H7 (cell line): ENCODE measurements around the gene ZNF662. TPM values are rescaled to one million over a fixed set of nuclear protein-coding genes. Genes with fewer than 3 reads are reported as not detected.
"Not testable (repeated sequence)": the region's sequence is repeated elsewhere in the genome, so short reads cannot be mapped to it uniquely, and the experiment has no call there.

Source experiments
- DNase-seq: peaks from one replicate; pipeline ENCODE4 v3.0.0; 2012
- H3K27me3 ChIP-seq: 2 replicates; pipeline ENCODE4 v1.6.0; 2011; ENCODE audit warnings: mild to moderate bottlenecking, low read length; ENCODE audit not compliant: control insufficient read depth, insufficient read depth
- H3K36me3 ChIP-seq: replicated peaks from 2 replicates; pipeline ENCODE4 v1.5.1; 2011; ENCODE audit warnings: low read length; ENCODE audit not compliant: control insufficient read depth, insufficient read depth
- H3K4me3 ChIP-seq: 2 replicates; pipeline ENCODE4 v1.5.1; 2011; ENCODE audit warnings: low read depth, mild to moderate bottlenecking, control low read depth, low read length, moderate library complexity; ENCODE audit not compliant: insufficient read depth
- total RNA-seq: library from RNA; depleted of rRNA; stranded (reverse); fragments of >200 nt; shearing (Covaris generic); gene quantifications from 2 replicates; pipeline ENCODE4 v1.2.3, GENCODE V29; 2014

The ZNF662 gene
- total RNA-seq, 1 experiment from 2014 or later, result not detected

GRCh38 chr3:42877881-42878280, 28.1 kb upstream of the ZNF662 start:
- H3K36me3 ChIP-seq, result no peaks in the 10 kb centered on the region
- no peak for DNase-seq
- H3K27me3 ChIP-seq, result no peaks in the 10 kb centered on the region; the same call in none of the 2 replicates
- H3K4me3 ChIP-seq, result no peak overlapping the region

GRCh38 chr3:42880183-42880582, 25.8 kb upstream of the ZNF662 start:
- no peak for DNase-seq
- H3K4me3 ChIP-seq, result peak overlapping the region; percentile 53; the same call in 1 of the 2 replicates
- no peaks in the 10 kb centered on the region; the same call in none of the 2 replicates for H3K27me3 ChIP-seq
- no peaks in the 10 kb centered on the region for H3K36me3 ChIP-seq

- peak; percentile 94 for DNase-seq
These were observed 25.1 kb upstream of the ZNF662 start for GRCh38 chr3:42880601-42881451.

GRCh38 chr3:42883251-42883930, 22.6 kb upstream of the ZNF662 start:
- H3K36me3 ChIP-seq, H3K4me3 ChIP-seq, DNase-seq, H3K27me3 ChIP-seq: not testable (repeated sequence)

More at GRCh38 chr3:42880601-42881451, 25.1 kb upstream of the ZNF662 start:
- H3K27me3 ChIP-seq, result no peaks in the 10 kb centered on the region; the same call in none of the 2 replicates
- H3K36me3 ChIP-seq, result no peaks in the 10 kb centered on the region
- peak overlapping the region; percentile 53 for H3K4me3 ChIP-seq

GRCh38 chr3:42884324-42884723, 21.6 kb upstream of the ZNF662 start:
- no peaks in the 10 kb centered on the region; the same call in 1 of the 2 replicates for H3K27me3 ChIP-seq
- no peaks in the 10 kb centered on the region for H3K36me3 ChIP-seq
- H3K4me3 ChIP-seq, result no peak overlapping the region
- DNase-seq, result no peak

GRCh38 chr3:42886294-42886822, 19.6 kb upstream of the ZNF662 start:
- Histone ChIP-seq H3K4me3 (no peak overlapping the region), H3K27me3 (no peaks in the 10 kb centered on the region), H3K36me3 (no peaks in the 10 kb centered on the region)
- no peak for DNase-seq

GRCh38 chr3:42887084-42887483, 18.9 kb upstream of the ZNF662 start:
- DNase-seq, result no peak
- Histone ChIP-seq H3K27me3 (no peaks in the 10 kb centered on the region), H3K4me3 (no peak overlapping the region), H3K36me3 (no peaks in the 10 kb centered on the region)

DNA sequence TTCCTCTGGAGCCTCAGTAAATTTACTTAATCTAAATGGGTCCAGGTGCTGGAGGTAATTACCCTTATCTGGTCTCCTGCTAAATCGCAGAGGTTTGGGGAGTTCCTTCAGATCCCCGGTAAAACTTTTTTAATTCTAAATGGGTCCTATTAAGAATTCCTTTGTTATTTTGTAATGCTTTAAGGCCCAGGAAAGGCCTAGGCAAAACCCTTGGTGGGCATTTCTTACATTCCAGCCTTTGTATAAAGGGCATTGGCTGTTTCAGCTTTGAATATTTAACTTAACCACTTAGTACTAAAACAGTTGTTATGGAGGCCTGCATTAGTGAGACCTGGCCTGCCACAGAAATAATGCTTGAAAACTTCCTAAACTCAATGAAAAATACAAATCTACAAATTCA, 14.9 kb upstream of the ZNF662 start:
- no peak for DNase-seq
- Histone ChIP-seq H3K27me3 (no peaks in the 10 kb centered on the region), H3K36me3 (no peaks in the 10 kb centered on the region), H3K4me3 (no peak overlapping the region)

DNA sequence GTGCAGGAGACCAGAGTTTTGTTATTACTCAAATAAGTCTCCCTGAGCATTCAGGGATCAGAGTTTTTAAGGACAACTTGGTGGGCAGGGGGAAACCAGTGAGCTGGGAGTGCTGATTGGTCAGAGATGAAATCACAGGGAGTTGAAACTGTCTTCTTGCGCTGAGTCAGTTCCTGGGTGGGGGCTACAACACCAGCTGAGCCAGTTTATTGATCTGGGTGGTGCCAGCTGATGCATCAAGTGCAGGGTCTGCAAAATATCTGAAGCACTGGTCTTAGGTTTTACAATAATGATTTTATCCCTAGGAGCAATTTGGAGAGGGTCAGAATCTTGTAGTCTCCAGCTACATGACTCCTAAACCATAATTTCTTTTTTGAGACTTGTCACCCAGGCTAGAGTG, 13.8 kb upstream of the ZNF662 start:
- Histone ChIP-seq H3K4me3 (no peak overlapping the region), H3K36me3 (no peaks in the 10 kb centered on the region), H3K27me3 (no peaks in the 10 kb centered on the region)
- no peak for DNase-seq

- Histone ChIP-seq H3K4me3 (no peak overlapping the region), H3K36me3 (no peaks in the 10 kb centered on the region), H3K27me3 (no peaks in the 10 kb centered on the region)
- DNase-seq, result no peak
These were observed 13.1 kb upstream of the ZNF662 start for GRCh38 chr3:42892807-42893206.

GRCh38 chr3:42894698-42895579, 11.0 kb upstream of the ZNF662 start:
- H3K4me3 ChIP-seq, result no peak overlapping the region
- H3K36me3 ChIP-seq, result no peaks in the 10 kb centered on the region
- DNase-seq, result no peak
- H3K27me3 ChIP-seq, result no peaks in the 10 kb centered on the region

GRCh38 chr3:42895580-42895868, 10.4 kb upstream of the ZNF662 start:
- no peak for DNase-seq
- Histone ChIP-seq H3K36me3 (no peaks in the 10 kb centered on the region), H3K4me3 (no peak overlapping the region), H3K27me3 (no peaks in the 10 kb centered on the region)

DNA sequence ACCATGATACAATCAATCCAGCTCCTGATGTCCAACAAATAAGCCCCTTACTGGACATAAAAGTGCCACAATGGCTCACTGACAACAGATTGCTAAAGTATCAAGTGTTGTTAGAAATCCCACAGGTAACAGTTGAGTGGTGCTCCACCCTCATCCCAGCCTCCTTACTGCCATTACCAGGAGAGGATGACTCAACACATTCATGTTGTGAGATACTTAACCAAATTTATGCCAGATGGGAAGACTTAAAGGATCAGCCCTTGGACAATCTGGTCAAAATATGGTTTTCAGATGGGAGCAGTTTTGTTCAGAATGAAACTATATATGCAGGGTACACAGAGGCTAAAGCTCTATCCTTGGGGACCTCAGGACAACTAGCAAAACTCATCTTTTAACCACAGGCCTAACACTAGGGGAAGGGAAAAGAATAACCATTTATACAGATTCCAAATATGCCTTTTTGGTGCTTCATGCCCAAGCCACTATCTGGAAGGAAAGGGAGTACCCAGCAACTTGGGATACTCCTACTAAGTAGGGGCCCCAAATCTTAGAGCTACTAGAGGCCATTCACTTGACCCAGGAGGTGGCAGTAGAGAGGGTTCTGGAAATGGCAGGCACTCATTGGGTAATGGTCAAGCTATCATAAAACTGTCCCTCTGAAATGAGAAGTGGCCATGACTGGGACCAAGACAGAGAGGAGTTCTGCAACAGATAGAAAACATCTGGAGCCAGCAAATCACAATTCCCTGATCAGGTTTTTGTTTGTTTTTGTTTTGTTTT, 6.9 kb upstream of the ZNF662 start:
- Histone ChIP-seq H3K4me3 (no peak overlapping the region), H3K27me3 (no peaks in the 10 kb centered on the region), H3K36me3 (no peaks in the 10 kb centered on the region)
- no peak for DNase-seq
